Measurements from ENCODE around the gene VPS18. TPM values are rescaled to one million over a fixed set of nuclear protein-coding genes. Genes with fewer than 3 reads are reported as not detected.

VPS18 gene
- total and polyA plus RNA-seq, 2 experiments from 2014 or later = 5.9 to 42.5 TPM

DNA sequence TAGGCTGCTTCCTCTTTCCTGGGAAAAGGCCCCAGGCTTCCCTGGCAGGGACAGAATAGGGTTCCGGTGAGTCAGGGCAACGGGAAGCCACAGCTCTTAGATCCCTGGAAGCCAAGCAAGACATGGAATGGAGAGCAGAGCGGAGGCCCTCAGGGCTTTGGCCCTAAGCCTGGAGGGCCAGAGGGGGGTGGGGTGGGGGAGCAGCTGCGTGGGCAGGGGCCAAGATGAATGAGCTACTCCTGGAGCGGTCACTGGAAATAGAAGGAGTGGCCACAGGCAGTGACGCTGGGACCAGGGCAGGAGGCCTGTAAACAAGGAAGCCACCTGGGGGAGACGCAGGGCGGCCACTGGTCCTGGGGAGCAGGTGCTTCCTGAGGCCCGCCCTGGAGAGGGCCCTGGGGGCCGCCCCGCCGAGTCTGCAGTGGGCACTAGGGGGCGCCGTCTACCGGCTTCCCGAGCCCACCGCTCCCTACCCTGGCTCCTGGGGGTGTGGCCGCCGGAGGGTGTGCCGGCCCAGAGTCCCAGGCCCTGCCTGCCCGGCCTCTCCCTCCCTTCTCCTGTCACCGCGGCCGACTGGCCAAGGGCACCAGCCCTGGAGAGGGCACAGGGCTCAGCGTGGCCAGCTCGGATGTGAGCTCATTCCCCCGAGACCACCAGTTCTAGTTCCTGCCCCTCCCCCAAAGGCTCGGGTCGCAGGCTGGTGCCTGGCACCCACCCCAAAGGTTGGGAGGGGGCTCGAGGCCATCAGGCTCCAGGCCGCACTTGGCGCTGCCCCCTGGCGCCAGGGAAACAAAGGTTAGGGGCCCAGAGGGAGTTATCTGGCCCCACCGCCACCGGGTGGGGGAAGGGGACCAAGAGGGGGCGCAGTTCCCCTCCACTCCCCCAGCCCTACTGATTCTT, 12.1 kb downstream of the VPS18 start:
- Histone ChIP-seq H3F3A (replicated peaks; ENCODE audit: low read depth) (peaks cover 18% of the 10 kb centered on the region; the same call in 1 of the 2 replicates), H3K27me3 (ENCODE audit: insufficient read depth) (no peaks in the 10 kb centered on the region), H3K4me3 (peak overlapping the region; percentile 71), H3K79me2 (replicated peaks; ENCODE audit: insufficient read depth) (no peaks in the 10 kb centered on the region), H3K4me1 (ENCODE audit: insufficient read depth) (peaks cover 24% of the 10 kb centered on the region), H3K36me3 (ENCODE audit: insufficient read depth) (no peaks in the 10 kb centered on the region), H3K27ac (ENCODE audit: low read depth) (0 out of 2 replicates have a peak overlapping the region, but pooled peaks have one; percentile 50), H3K9me2 (ENCODE audit: insufficient read depth) (no peaks in the 10 kb centered on the region), H4K20me1 (replicated peaks; ENCODE audit: insufficient read depth) (peaks cover 12% of the 10 kb centered on the region), H2AFZ (peak overlapping the region; percentile 72; the same call in 1 of the 2 replicates), H3K4me2 (peak overlapping the region; percentile 95)
- peaks cover 20% of the 10 kb centered on the region for H3K27me3 Mint-ChIP-seq (ENCODE audit: insufficient read depth, low read depth, poor library complexity)
- DNase-seq (ENCODE audit: low spot score) = peak; percentile 91
- TF ChIP-seq ETS1 (IDR thresholded peaks at IDR 0.05) = no peak
- TF ChIP-seq CTCF (conservative IDR thresholded peaks at IDR 0.05; ENCODE audit: low read depth in 2 of 2) = peak; percentile 60 to 95
- TF ChIP-seq POLR2AphosphoS5 (IDR thresholded peaks at IDR 0.05; ENCODE audit: low read depth) = peak; percentile 52; the same call in 1 of the 2 replicates
- TF ChIP-seq CREB1 (CRISPR knock-in tag; IDR thresholded peaks at IDR 0.05; ENCODE audit: low read depth) = peak; percentile 47; the same call in 1 of the 2 replicates
- peaks cover 35% of the 10 kb centered on the region for H3K36me3 Mint-ChIP-seq (ENCODE audit: low read depth)
- ATAC-seq = peak; percentile 87
- peaks cover 34% of the 10 kb centered on the region for H3K4me1 Mint-ChIP-seq
- no peak overlapping the region for H3K27ac Mint-ChIP-seq
- peak overlapping the region; percentile 64; the same call in 2 of the 3 replicates for H3K4me3 Mint-ChIP-seq
- no peaks in the 10 kb centered on the region for H3K9me3 Mint-ChIP-seq

- DNase-seq (ENCODE audit: low spot score) = no peak
- Histone ChIP-seq H3K4me1 (ENCODE audit: insufficient read depth) (peaks cover 27% of the 10 kb centered on the region), H3K4me3 (peak overlapping the region; percentile 71), H3K27me3 (ENCODE audit: insufficient read depth) (no peaks in the 10 kb centered on the region), H3K27ac (ENCODE audit: low read depth) (no peak overlapping the region), H4K20me1 (replicated peaks; ENCODE audit: insufficient read depth) (peaks cover 7% of the 10 kb centered on the region), H3F3A (replicated peaks; ENCODE audit: low read depth) (peaks cover 18% of the 10 kb centered on the region; the same call in 1 of the 2 replicates), H2AFZ (peak overlapping the region; percentile 72; the same call in 1 of the 2 replicates), H3K79me2 (replicated peaks; ENCODE audit: insufficient read depth) (no peaks in the 10 kb centered on the region), H3K9me2 (ENCODE audit: insufficient read depth) (no peaks in the 10 kb centered on the region), H3K4me2 (peak overlapping the region; percentile 95), H3K36me3 (ENCODE audit: insufficient read depth) (no peaks in the 10 kb centered on the region)
- Mint-ChIP-seq H3K36me3 (ENCODE audit: low read depth) (peaks cover 29% of the 10 kb centered on the region), H3K27ac (no peak overlapping the region), H3K9me3 (no peaks in the 10 kb centered on the region), H3K4me3 (peak overlapping the region; percentile 64; the same call in 2 of the 3 replicates), H3K4me1 (peaks cover 39% of the 10 kb centered on the region), H3K27me3 (ENCODE audit: insufficient read depth, low read depth, poor library complexity) (peaks cover 22% of the 10 kb centered on the region)
- peak; percentile 3 for ATAC-seq
- no peak for TF ChIP-seq ZNF114 (CRISPR knock-in tag; IDR thresholded peaks at IDR 0.05)
- TF ChIP-seq POLR2AphosphoS5 (IDR thresholded peaks at IDR 0.05; ENCODE audit: low read depth) = no peak
- TF ChIP-seq ZNF331 (CRISPR knock-in tag; IDR thresholded peaks at IDR 0.05; ENCODE audit: low read depth) = no peak
- TF ChIP-seq, protein P1, sequence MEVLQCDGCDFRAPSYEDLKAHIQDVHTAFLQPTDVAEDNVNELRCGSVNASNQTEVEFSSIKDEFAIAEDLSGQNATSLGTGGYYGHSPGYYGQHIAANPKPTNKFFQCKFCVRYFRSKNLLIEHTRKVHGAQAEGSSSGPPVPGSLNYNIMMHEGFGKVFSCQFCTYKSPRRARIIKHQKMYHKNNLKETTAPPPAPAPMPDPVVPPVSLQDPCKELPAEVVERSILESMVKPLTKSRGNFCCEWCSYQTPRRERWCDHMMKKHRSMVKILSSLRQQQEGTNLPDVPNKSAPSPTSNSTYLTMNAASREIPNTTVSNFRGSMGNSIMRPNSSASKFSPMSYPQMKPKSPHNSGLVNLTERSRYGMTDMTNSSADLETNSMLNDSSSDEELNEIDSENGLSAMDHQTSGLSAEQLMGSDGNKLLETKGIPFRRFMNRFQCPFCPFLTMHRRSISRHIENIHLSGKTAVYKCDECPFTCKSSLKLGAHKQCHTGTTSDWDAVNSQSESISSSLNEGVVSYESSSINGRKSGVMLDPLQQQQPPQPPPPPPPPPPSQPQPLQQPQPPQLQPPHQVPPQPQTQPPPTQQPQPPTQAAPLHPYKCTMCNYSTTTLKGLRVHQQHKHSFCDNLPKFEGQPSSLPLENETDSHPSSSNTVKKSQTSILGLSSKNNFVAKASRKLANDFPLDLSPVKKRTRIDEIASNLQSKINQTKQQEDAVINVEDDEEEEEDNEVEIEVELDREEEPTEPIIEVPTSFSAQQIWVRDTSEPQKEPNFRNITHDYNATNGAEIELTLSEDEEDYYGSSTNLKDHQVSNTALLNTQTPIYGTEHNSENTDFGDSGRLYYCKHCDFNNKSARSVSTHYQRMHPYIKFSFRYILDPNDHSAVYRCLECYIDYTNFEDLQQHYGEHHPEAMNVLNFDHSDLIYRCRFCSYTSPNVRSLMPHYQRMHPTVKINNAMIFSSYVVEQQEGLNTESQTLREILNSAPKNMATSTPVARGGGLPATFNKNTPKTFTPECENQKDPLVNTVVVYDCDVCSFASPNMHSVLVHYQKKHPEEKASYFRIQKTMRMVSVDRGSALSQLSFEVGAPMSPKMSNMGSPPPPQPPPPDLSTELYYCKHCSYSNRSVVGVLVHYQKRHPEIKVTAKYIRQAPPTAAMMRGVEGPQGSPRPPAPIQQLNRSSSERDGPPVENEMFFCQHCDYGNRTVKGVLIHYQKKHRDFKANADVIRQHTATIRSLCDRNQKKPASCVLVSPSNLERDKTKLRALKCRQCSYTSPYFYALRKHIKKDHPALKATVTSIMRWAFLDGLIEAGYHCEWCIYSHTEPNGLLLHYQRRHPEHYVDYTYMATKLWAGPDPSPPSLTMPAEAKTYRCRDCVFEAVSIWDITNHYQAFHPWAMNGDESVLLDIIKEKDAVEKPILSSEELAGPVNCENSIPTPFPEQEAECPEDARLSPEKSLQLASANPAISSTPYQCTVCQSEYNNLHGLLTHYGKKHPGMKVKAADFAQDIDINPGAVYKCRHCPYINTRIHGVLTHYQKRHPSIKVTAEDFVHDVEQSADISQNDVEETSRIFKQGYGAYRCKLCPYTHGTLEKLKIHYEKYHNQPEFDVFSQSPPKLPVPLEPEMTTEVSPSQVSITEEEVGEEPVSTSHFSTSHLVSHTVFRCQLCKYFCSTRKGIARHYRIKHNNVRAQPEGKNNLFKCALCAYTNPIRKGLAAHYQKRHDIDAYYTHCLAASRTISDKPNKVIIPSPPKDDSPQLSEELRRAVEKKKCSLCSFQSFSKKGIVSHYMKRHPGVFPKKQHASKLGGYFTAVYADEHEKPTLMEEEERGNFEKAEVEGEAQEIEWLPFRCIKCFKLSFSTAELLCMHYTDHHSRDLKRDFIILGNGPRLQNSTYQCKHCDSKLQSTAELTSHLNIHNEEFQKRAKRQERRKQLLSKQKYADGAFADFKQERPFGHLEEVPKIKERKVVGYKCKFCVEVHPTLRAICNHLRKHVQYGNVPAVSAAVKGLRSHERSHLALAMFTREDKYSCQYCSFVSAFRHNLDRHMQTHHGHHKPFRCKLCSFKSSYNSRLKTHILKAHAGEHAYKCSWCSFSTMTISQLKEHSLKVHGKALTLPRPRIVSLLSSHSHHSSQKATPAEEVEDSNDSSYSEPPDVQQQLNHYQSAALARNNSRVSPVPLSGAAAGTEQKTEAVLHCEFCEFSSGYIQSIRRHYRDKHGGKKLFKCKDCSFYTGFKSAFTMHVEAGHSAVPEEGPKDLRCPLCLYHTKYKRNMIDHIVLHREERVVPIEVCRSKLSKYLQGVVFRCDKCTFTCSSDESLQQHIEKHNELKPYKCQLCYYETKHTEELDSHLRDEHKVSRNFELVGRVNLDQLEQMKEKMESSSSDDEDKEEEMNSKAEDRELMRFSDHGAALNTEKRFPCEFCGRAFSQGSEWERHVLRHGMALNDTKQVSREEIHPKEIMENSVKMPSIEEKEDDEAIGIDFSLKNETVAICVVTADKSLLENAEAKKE (CRISPR knock-in tag; IDR thresholded peaks at IDR 0.05) = no peak
- no peak for TF ChIP-seq NANOG (IDR thresholded peaks at IDR 0.05; ENCODE audit: borderline replicate concordance)
Observed at GRCh38 chr15:40906991-40907802, 12.9 kb downstream of the VPS18 start.
